B cell (primary cell): ENCODE results near the gene MICAL3. TPM values are rescaled to one million over a fixed set of nuclear protein-coding genes. Genes with fewer than 3 reads are reported as not detected.

Source experiments
- ATAC-seq: fragments of 200-7000 bp; cut with Tn5 transposase; one replicate; pipeline ENCODE4 v1.10.0; 2021; ENCODE audit warnings: low read depth, mild to moderate bottlenecking, moderate number of reproducible peaks, moderate library complexity
- CTCF ChIA-PET: fragments of 350-600 bp; sonication (Branson Sonifier 250); formaldehyde crosslinking; loops from one replicate; lab custom pipeline; 2021; ENCODE audit warnings: antibody characterized with exemption, inconsistent platforms; lab: Charles Lee
- POLR2A ChIA-PET: fragments of 350-600 bp; sonication (Branson Sonifier 250); formaldehyde crosslinking; loops from one replicate; lab custom pipeline; 2021; ENCODE audit warnings: antibody characterized with exemption; lab: Charles Lee
- DNase-seq: peaks from one replicate; pipeline ENCODE4 v3.0.0; 2013
- H2AFZ ChIP-seq: 2 replicates; pipeline ENCODE4 v1.6.1; 2012; ENCODE audit warnings: mild to moderate bottlenecking, low read depth, low read length; ENCODE audit not compliant: insufficient read depth, poor library complexity, severe bottlenecking
- H3K27ac ChIP-seq, 2 donors: 1 replicate in 1 of 2; 2 replicates in 1 of 2; pipeline ENCODE4 v1.5.1; 2012 to 2013; ENCODE audit warnings: low read length in 2 of 2, mild to moderate bottlenecking in 2 of 2, moderate library complexity in 1 of 2
- H3K27me3 ChIP-seq, 4 experiments: fragments of 200-600 bp in 1 of 4; sonication (generic) in 1 of 4; replicated peaks in 1 of 4; 1 replicate in 2 of 4; 2 replicates in 2 of 4; pipeline versions ENCODE4 v1.6.1 to v1.7.0; 2013 to 2016; ENCODE audit warnings: low read length in 3 of 4, mild to moderate bottlenecking in 2 of 4, mixed read lengths in 1 of 4, moderate library complexity in 1 of 4; ENCODE audit not compliant: insufficient read depth in 4 of 4, control insufficient read depth in 3 of 4; ENCODE audit errors: control extremely low read depth in 1 of 4
- H3K36me3 ChIP-seq, 2 experiments: replicated peaks in 1 of 2; 1 replicate in 1 of 2; 2 replicates in 1 of 2; pipeline versions ENCODE4 v1.6.1 to v1.7.1; 2013; ENCODE audit warnings: low read length in 1 of 2; ENCODE audit not compliant: insufficient read depth in 2 of 2, control insufficient read depth in 1 of 2; ENCODE audit errors: control extremely low read depth in 1 of 2, extremely low read depth in 1 of 2
- H3K4me1 ChIP-seq, 2 donors: fragments of 200-600 bp in 1 of 2; sonication (generic) in 1 of 2; 1 replicate in 1 of 2; 2 replicates in 1 of 2; pipeline versions ENCODE4 v1.5.1 to v1.6.1; 2013 to 2017; ENCODE audit warnings: low read length in 2 of 2; ENCODE audit not compliant: control insufficient read depth in 2 of 2, insufficient read depth in 2 of 2
- H3K4me2 ChIP-seq: replicated peaks from 2 replicates; pipeline ENCODE3; 2012; ENCODE audit warnings: mild to moderate bottlenecking, low read depth, low read length; ENCODE audit not compliant: poor library complexity, severe bottlenecking
- H3K4me3 ChIP-seq, 5 experiments: fragments of 200-600 bp in 1 of 5; sonication (generic) in 1 of 5; 1 replicate in 3 of 5; 2 replicates in 2 of 5; pipeline versions ENCODE4 v1.5.1 to v1.7.0; 2011 to 2016; ENCODE audit warnings: low read length in 4 of 5, mild to moderate bottlenecking in 4 of 5, low read depth in 2 of 5, control low read depth in 1 of 5, moderate library complexity in 1 of 5; ENCODE audit not compliant: insufficient read depth in 1 of 5; ENCODE audit errors: control extremely low read depth in 1 of 5, extremely low read depth in 1 of 5
- H3K79me2 ChIP-seq: fragments of 200-600 bp; sonication (generic); one replicate; pipeline ENCODE4 v1.6.0; 2016; ENCODE audit warnings: low read length; ENCODE audit not compliant: control insufficient read depth, insufficient read depth
- H3K9ac ChIP-seq: fragments of 200-600 bp; sonication (generic); 2 replicates; pipeline ENCODE4 v1.6.1; 2017; ENCODE audit warnings: mild to moderate bottlenecking, low read length, moderate library complexity
- H3K9me3 ChIP-seq, 3 donors: one replicate each; pipeline versions ENCODE4 v1.6.1 to v1.7.1; 2013; ENCODE audit warnings: low read length in 2 of 3; ENCODE audit not compliant: control insufficient read depth in 2 of 3, insufficient read depth in 1 of 3; ENCODE audit errors: control extremely low read depth in 1 of 3
- H4K20me1 ChIP-seq: 2 replicates; pipeline ENCODE4 v1.6.0; 2012; ENCODE audit warnings: mild to moderate bottlenecking, low read length; ENCODE audit not compliant: insufficient read depth, control insufficient read depth, poor library complexity, severe bottlenecking
- H3K27ac Mint-ChIP-seq: one replicate; pipeline ENCODE4 v1.8.0; 2021; ENCODE audit warnings: mixed read lengths
- H3K27me3 Mint-ChIP-seq: one replicate; pipeline ENCODE4 v1.8.0; 2021; ENCODE audit warnings: mixed read lengths
- H3K4me1 Mint-ChIP-seq: one replicate; pipeline ENCODE4 v1.8.0; 2021; ENCODE audit warnings: mixed read lengths
- H3K4me3 Mint-ChIP-seq: one replicate; pipeline ENCODE4 v1.8.0; 2021; ENCODE audit warnings: mixed read lengths
- H3K9me3 Mint-ChIP-seq: one replicate; pipeline ENCODE4 v1.8.0; 2022; ENCODE audit warnings: mixed read lengths; ENCODE audit not compliant: insufficient read depth
- CTCF ChIP-seq: fragments of 200-600 bp; IDR thresholded peaks from one replicate; pipeline ENCODE4 v1.8.0; 2022; ENCODE audit warnings: antibody characterized with exemption, mild to moderate bottlenecking
- EZH2 ChIP-seq: IDR thresholded peaks from 2 replicates; pipeline ENCODE4 v1.6.1; 2012; ENCODE audit warnings: borderline replicate concordance, low read depth, mild to moderate bottlenecking, moderate library complexity, low read length; ENCODE audit not compliant: insufficient read depth, poor library complexity, severe bottlenecking
- WGBS: methylation state at CpG from one replicate; pipeline ENCODE4 v1.1.5; 2013; ENCODE audit warnings: missing lambda C conversion rate; ENCODE audit not compliant: insufficient coverage; 5-methylcytosine and 5-hydroxymethylcytosine counted together
- intact Hi-C: fragments of 100-400 bp; cut with micrococcal nuclease; formaldehyde crosslinking; loops from one replicate; pipeline ENCODE4 v1.10.0; 2022
- polyA plus RNA-seq: library from polyadenylated mRNA; depleted of rRNA; stranded (reverse); fragments of >200 nt; gene quantifications from 2 replicates; pipeline ENCODE4 v1.2.3, GENCODE V29; 2012
- total RNA-seq, 2 donors: library from RNA; stranded (reverse); fragments of 120-200 nt in 1 of 2; gene quantifications; 1 replicate in 1 of 2; 2 replicates in 1 of 2; pipeline versions ENCODE4 v1.2.3 to v1.2.4, GENCODE V29; 2013 to 2022

MICAL3 gene
- total and polyA plus RNA-seq, 2 donors (not counting 1 experiment from before 2014, with no cell fraction given), result 50.5 to 253 TPM

GRCh38 chr22:17931400-17931825 is 92.9 kb downstream of the MICAL3 start:
- Histone ChIP-seq H3K79me2 (peaks cover 82% of the 10 kb centered on the region), H2AFZ (no peak overlapping the region), H3K36me3 (peaks cover 0 to 4% of the 10 kb centered on the region in 2 experiments), H4K20me1 (peaks cover 63% of the 10 kb centered on the region), H3K4me1 (peaks cover 24 to 25% of the 10 kb centered on the region in 2 donors), H3K9me3 (no peaks in the 10 kb centered on the region), H3K27ac (no peak overlapping the region), H3K9ac (no peak overlapping the region), H3K4me3 (no peak overlapping the region), H3K27me3 (no peaks in the 10 kb centered on the region), H3K4me2 (no peak overlapping the region)
- POLR2A ChIA-PET, result no interaction called here
- WGBS, result 72% methylated on average over 3 of the region's 3 CpGs
- no peaks in the 10 kb centered on the region for H3K9me3 Mint-ChIP-seq
- CTCF ChIA-PET, result interaction anchor here (1.3 to 2.1 kb wide), 2 partner anchors 10 to 14 kb away, joined by 4 to 7 read pairs; no protein-coding TSS in a partner anchor
- ATAC-seq (no peak), DNase-seq (no peak)
- no peak overlapping the region for H3K27ac Mint-ChIP-seq
- intact Hi-C loops, result no loop called here
- TF ChIP-seq CTCF (no peak), EZH2 (no peak)
- no peaks in the 10 kb centered on the region for H3K27me3 Mint-ChIP-seq
- no peak overlapping the region for H3K4me3 Mint-ChIP-seq
- peaks cover 87% of the 10 kb centered on the region for H3K4me1 Mint-ChIP-seq

GRCh38 chr22:17930455-17931313 is 93.7 kb downstream of the MICAL3 start:
- ChIA-PET POLR2A (no interaction called here), CTCF (interaction anchor here (2.1 kb wide), 1 partner anchor 10 kb away, joined by 7 read pairs; no protein-coding TSS in a partner anchor)
- H3K36me3 ChIP-seq, result peaks cover 0 to 6% of the 10 kb centered on the region in 2 experiments
- no peak overlapping the region for H2AFZ ChIP-seq
- peaks cover 85% of the 10 kb centered on the region for H3K79me2 ChIP-seq
- H3K27me3 ChIP-seq, result no peaks in the 10 kb centered on the region
- no peak overlapping the region for H3K4me2 ChIP-seq
- WGBS, result 97% methylated on average over 18 of the region's 18 CpGs
- Mint-ChIP-seq H3K27ac (no peak overlapping the region), H3K27me3 (no peaks in the 10 kb centered on the region), H3K4me1 (peaks cover 87% of the 10 kb centered on the region), H3K4me3 (no peak overlapping the region), H3K9me3 (no peaks in the 10 kb centered on the region)
- no peak for DNase-seq
- intact Hi-C loops, result no loop called here
- no peak overlapping the region for H3K9ac ChIP-seq
- peaks cover 29 to 31% of the 10 kb centered on the region in 2 donors for H3K4me1 ChIP-seq
- no peak for ATAC-seq
- H3K4me3 ChIP-seq, result no peak overlapping the region
- H4K20me1 ChIP-seq, result peaks cover 66% of the 10 kb centered on the region
- H3K9me3 ChIP-seq, result no peaks in the 10 kb centered on the region
- TF ChIP-seq CTCF (no peak), EZH2 (no peak)
- no peak overlapping the region for H3K27ac ChIP-seq
